Dermis blood vessel endothelial cell (primary cell): ENCODE results near the gene RCOR1. TPM values are rescaled to one million over a fixed set of nuclear protein-coding genes. Genes with fewer than 3 reads are reported as not detected.
"Not testable (repeated sequence)": the region's sequence is repeated elsewhere in the genome, so short reads cannot be mapped to it uniquely, and the experiment has no call there.

Source experiments
- DNase-seq: peaks from one replicate; pipeline ENCODE4 v3.0.0; 2010
- total RNA-seq: library from RNA; depleted of rRNA; stranded (reverse); fragments of >200 nt; gene quantifications from 2 replicates; pipeline ENCODE4 v1.2.3, GENCODE V29; 2014

RCOR1 gene
- 14.0 and 24.6 TPM in 2 replicates for total RNA-seq

DNA sequence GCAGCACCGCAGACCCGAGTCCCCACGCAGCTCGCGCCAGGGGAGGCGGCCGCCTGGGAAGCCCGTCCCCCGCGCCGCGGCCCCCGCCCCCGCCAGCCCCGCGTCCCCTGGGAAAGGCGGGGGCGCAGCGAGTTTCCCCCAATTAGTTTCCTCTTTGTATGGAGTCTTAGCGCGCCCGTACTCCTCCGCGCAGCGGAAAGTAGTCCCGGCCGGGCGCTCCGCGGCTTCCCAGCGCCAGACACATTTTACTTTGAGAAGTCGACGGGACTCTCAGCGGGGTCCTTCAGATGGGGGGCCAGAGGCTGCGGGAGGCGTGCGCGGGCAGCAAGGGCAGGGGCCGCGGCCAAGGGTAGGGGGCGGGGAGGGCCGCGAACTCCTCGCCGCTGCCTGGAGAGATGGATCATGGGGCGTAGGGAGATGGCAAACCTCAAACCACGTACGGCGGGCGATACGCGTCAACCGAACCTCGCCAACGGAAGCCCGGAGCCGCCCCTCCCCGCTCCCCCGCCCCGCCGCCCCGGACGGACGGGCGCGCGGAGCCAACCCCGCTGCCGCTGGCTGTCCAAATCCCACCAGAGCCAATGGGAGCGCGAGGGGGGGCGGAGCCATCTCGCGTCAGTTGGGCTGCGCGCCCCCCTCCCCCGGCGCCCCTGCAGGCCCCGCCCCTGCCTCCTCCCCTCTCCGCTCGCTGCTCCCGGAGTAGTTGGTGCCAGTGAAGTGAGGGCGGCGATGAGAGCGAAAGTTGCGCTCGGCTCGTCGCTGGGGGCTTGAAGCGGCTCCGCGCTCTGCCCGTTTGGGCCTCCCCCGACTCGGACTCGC is at the start of gene RCOR1:
RCOR1 (plus strand) TSS at position 706 of the 819 bp plus-strand sequence. CDS start 238 bp downstream, outside the sequence.
- peak; percentile 97 for DNase-seq

DNA sequence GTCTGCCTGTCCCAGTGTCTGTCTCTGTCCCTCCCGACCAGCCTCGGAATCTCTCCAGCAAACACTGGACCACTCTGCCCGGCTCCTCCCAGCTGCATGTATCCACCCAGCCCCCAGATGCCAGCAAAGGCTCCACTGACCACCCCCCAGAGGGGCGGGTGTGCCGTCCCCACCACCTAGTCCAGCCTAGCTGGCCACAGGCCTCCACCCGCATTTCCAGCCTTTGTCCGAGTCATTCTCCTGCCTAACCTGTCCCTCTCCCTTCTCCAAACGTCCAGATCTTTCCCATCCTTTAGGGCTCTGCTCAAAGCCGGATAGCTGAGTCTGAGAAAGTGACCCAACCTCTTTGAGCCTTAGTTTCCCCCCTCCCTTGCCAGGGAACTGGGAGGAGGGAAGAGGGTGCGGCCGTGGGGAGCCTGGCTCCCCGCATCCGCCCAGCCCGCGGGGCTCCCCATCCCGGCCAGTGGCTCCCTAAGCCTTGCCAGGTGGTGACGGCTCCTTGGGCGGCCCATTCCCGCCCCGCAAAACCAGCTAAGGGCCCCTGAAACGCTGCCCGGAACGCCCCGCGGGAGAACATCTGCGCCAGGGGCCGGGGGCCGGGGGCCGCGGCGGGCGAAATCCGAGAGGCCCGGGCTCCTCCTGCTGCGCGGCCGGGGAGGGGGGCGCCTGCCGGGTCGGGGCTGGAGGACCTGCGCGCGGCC is 48.3 kb upstream of the RCOR1 start:
- no peak for DNase-seq

DNA sequence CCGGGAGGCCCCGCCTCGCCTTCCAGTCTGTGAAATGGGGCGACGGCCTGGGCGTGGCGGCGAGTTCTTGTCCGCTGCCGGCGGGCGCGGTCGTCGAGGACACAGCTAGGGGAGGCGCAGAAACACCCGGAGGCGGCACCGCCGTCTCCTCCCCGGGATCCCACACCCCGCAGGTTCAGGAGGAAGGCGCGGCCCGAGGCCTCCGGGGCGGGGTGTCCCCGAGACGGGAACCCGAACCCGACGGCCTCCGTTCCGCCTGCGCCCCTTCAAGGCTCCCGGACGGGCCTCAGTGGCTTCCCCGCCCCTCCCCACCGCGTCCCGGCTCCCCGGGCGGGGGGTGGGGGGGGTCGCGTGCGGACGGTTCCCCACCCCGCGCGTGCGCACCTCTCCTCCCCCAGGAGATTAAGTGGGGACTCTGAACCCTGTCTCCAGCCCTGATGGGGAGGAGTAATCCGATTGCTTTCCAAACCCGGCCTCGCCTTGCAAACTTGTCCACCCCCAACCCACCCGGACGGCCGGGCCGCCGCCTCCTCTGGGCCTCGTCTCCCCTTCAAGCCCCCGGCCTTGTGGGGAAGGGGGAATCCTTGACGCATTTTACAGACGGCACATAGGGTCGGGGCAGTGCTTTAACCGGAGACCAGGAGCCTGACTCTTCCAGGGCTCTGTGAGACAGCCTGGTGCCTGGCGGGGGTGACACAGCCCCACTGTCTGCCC is 47.5 kb upstream of the RCOR1 start:
- no peak for DNase-seq

GRCh38 chr14:102545461-102546265 is 46.8 kb upstream of the RCOR1 start:
- DNase-seq: no peak

GRCh38 chr14:102548616-102549240 is 43.7 kb upstream of the RCOR1 start:
- no peak for DNase-seq

GRCh38 chr14:102550927-102551401 is 41.5 kb upstream of the RCOR1 start:
- DNase-seq: not testable (repeated sequence)

DNA sequence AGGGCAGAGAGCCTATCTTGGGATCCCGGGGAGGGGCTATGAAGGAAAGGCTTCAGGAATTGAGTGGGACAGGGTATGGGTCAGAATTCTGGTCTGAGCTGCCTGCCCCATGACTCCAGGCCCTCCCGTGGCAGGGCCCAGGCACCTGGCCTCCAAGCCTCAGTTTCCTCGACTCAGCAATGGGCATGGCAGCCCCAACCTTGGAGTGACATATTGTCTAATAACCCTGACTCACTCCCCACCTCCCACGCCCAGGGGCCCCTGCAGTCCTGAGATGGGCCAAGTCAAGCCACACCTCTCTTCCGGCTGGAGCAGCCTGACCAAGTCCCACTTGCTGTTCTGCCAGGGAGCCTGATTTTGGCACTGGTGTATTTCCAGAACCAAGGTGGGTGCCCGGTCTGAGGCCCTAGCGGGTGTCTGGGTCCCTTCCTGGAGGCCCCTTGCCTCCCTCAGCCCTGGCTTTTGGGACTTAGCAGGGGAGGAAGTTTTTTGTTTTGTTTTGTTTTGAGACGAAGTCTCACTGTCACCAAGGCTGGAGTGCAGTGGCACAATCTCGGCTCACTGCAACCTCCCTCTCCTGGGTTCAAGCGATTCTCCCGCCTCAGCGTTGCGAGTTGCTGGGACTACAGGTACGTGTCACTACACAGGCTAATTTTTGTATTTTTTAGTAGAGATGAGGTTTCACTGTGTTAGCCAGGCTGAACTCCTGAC is 40.3 kb upstream of the RCOR1 start:
- DNase-seq: peak; percentile 18

DNA sequence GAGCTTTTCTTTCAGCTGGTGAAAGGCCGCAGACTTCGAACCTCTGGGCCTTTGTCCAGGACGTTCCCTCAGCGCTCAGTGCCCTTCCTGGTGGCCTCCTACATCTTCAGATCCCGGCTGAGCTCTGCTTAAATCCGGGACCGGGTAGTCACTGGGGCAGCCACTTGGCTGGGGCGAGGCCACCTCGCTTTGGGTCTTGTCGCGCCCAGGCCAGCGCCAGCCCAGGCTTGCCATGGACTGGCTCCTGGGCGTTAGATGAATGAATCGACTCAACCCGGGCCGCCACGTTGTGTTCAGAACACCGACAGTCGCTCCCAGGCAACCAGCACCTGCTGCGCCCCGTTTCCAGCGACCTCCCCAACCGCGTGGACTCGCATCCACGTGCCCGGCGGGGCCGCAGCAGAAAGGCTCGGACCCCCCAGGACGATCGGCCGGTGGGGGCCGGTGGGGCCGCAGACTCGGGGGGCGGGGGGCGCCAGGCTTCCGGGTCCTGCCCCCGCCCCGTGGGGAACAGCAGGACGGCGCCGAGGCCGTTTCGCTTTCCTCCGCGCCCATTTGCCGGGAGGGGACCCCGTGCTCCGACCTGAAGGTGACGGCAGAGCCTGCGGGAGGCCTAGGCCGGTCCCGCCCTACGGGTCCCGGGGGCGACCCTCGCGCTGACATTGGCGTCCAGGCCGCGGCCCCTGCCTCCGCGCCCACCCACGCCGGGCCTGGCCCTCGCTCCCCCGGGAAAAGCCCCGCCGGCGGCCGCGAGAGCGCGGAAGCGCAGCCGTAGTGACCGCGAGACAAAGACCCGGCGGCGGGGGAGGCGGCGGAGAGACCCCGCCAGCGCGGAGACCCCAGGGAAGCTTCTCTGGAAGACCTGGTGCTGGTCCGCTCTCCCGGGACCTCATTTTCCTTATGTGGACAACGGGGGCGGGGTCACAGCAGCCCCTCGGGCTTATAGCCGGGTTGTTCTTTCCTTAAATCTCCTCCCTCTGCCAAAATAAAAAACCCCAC is 37.3 kb upstream of the RCOR1 start:
- DNase-seq: peak; percentile 53

- no peak for DNase-seq
Measured at GRCh38 chr14:102556098-102556677, 36.3 kb upstream of the RCOR1 start.

GRCh38 chr14:102557434-102558226 is 34.8 kb upstream of the RCOR1 start:
- no peak for DNase-seq

- no peak for DNase-seq
Measured at GRCh38 chr14:102558556-102558955, 33.9 kb upstream of the RCOR1 start.

GRCh38 chr14:102560458-102561261 is 31.8 kb upstream of the RCOR1 start:
- DNase-seq: no peak

DNA sequence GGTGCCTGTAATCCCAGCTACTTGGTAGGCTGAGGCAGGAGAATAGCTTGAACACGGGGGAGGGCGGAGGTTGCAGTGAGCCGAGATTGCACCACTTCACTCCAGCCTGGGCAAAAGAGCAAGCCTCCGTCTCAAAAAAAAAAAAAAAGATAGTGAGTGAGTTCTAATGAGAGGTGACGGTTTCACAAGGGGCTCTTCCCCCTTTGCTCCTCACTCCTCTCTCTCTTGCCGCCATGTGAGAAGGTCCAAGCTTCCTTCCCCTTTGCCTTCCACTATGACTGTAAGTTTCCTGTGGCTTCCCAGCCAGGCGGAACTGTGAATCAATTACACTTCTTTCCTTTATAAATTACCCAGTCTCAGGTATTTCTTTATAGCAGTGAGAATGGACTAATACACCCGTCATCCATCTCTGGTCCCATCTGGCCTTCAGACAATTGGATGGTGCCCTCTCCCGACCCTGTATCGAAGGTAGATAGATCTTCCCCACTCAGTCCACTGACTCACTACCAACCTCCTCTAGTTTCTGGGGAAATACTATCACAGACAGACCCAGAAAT is 27.0 kb upstream of the RCOR1 start:
- peak; percentile 21 for DNase-seq

- no peak for DNase-seq
Measured at GRCh38 chr14:102565959-102566358, 26.5 kb upstream of the RCOR1 start.

GRCh38 chr14:102568115-102568614 is 24.3 kb upstream of the RCOR1 start:
- no peak for DNase-seq

GRCh38 chr14:102570334-102570995 is 22.0 kb upstream of the RCOR1 start:
- no peak for DNase-seq

GRCh38 chr14:102571043-102571442 is 21.4 kb upstream of the RCOR1 start:
- peak; percentile 14 for DNase-seq
